Tibial artery (tissue), 4 donors: ENCODE measurements around the gene SIK2.
A peak's percentile ranks its signal among the peaks of the same experiment; 100 is the strongest.

Experiments used
- DNase-seq, 2 donors: peaks; one replicate each; pipeline ENCODE4 v3.0.0-alpha.2; 2019
- H3K27ac ChIP-seq, 2 donors: fragments of 200-600 bp; sonication (generic) in 1 of 2; 1 replicate in 1 of 2; 2 replicates in 1 of 2; pipeline ENCODE4 v1.5.1; 2018 to 2019; ENCODE audit warnings: mild to moderate bottlenecking in 1 of 2
- H3K27me3 ChIP-seq, 2 donors: fragments of 200-600 bp; sonication (generic) in 1 of 2; one replicate each; pipeline versions ENCODE4 v1.5.1 to v1.6.0; 2016 to 2019
- H3K36me3 ChIP-seq, 3 donors: fragments of 200-600 bp; sonication (generic) in 2 of 3; one replicate each; pipeline ENCODE4 v1.5.1; 2016 to 2019; ENCODE audit warnings: mild to moderate bottlenecking in 2 of 3
- H3K4me1 ChIP-seq, 4 donors: fragments of 200-600 bp; sonication (generic) in 2 of 4; 1 replicate in 3 of 4; 2 replicates in 1 of 4; pipeline ENCODE4 v1.5.1; 2016 to 2019
- H3K4me3 ChIP-seq, 2 donors: fragments of 200-600 bp; sonication (generic) in 1 of 2; 1 replicate in 1 of 2; 2 replicates in 1 of 2; pipeline ENCODE4 v1.5.1; 2018 to 2019; ENCODE audit warnings: mild to moderate bottlenecking in 2 of 2
- H3K9me3 ChIP-seq, 3 donors: fragments of 200-600 bp; sonication (generic) in 1 of 3; one replicate each; pipeline ENCODE4 v1.5.1; 2016 to 2019
- intact Hi-C: fragments of 100-400 bp; cut with DNase I; formaldehyde crosslinking; loops from one replicate; pipeline ENCODE4 v1.15.0; 2023; ENCODE audit warnings: low total_unique reads
- TF ChIP-seq, protein P1 (sequence below), 2 experiments: fragments of 200-600 bp in 1 of 2; fragments of 450-650 bp in 1 of 2; IDR thresholded peaks; one replicate each; pipeline ENCODE4 v1.5.1; 2017 to 2019; ENCODE audit warnings: antibody characterized with exemption in 2 of 2, mild to moderate bottlenecking in 1 of 2, moderate library complexity in 1 of 2

Gene SIK2

DNA sequence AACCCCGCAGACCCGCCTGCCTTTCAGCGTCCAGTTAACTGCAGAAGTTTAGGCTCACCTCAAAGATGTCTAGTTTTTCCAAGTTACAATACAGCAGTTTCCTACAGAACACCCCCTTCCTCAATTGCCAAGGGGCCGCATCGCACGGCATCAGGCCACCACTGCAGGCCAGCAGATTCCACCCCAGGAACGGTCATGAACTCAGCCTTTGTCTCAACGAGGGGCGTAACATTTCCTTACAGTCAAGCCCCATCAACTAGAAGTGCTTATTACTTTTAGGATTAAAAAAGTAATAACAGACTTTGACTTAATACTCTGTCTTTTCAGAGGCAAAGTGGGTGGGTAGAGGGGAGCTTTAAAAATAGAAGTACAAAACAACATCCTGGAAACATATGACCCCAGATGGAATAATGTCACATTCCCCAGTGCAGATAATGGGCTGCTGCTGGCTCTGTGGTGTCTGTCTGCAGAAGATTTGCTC is 127.6 kb downstream of the SIK2 start:
- peaks cover 7 to 60% (median 51%) of the 10 kb centered on the region in 4 donors for H3K4me1 ChIP-seq
- no peaks in the 10 kb centered on the region for H3K9me3 ChIP-seq

DNA sequence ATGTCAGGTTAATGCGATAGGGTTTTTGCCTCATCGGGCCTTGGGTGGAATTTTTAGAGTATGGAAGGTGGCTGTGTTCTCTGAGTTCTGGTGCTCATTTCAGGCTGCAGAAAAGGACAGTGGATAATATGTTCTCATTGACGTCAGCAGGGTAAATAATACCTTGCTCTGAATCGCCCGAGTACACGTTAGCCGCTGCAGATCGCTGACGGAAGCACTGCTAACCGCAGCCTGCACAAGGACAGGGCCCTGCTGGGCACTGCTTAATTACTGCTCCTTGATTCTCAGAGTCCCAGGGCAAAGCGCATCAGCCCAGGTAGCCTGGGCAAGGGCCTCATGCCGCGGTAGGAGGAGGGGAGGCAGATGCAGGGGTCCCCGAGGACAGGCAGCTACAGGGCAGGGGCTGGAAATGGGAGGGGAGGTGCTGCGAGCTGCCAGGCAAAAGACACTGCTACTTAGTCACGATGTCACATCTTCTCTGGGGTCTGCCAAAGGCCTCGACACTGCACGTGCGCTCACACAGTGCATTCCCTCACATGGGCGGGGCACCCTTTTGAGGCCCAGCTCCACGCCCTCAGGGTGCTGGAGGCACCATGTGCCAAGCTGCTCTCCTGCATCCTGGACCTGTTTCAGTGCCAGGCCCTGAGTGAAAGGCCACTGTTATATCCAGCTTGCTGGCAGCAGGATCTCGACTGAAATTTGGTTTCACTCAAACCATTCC is 128.8 kb downstream of the SIK2 start:
- Histone ChIP-seq H3K4me3 (no peak overlapping the region), H3K36me3 (peaks cover 3 to 24% (median 16%) of the 10 kb centered on the region in 3 donors), H3K9me3 (no peaks in the 10 kb centered on the region), H3K27ac (peak overlapping the region; percentile 93 to 98), H3K4me1 (peaks cover 7 to 70% (median 58%) of the 10 kb centered on the region in 4 donors), H3K27me3 (no peaks in the 10 kb centered on the region)
- TF ChIP-seq, protein P1, sequence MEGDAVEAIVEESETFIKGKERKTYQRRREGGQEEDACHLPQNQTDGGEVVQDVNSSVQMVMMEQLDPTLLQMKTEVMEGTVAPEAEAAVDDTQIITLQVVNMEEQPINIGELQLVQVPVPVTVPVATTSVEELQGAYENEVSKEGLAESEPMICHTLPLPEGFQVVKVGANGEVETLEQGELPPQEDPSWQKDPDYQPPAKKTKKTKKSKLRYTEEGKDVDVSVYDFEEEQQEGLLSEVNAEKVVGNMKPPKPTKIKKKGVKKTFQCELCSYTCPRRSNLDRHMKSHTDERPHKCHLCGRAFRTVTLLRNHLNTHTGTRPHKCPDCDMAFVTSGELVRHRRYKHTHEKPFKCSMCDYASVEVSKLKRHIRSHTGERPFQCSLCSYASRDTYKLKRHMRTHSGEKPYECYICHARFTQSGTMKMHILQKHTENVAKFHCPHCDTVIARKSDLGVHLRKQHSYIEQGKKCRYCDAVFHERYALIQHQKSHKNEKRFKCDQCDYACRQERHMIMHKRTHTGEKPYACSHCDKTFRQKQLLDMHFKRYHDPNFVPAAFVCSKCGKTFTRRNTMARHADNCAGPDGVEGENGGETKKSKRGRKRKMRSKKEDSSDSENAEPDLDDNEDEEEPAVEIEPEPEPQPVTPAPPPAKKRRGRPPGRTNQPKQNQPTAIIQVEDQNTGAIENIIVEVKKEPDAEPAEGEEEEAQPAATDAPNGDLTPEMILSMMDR (IDR thresholded peaks at IDR 0.05), result no peak
- DNase-seq, result peak; percentile 60 to 84
- intact Hi-C loops, result no loop called here

More for the DNA sequence above, 127.6 kb downstream of the SIK2 start:
- TF ChIP-seq, protein P1 (IDR thresholded peaks at IDR 0.05), result no peak
- Histone ChIP-seq H3K4me3 (no peak overlapping the region), H3K27ac (peak overlapping the region; percentile 64 to 93), H3K36me3 (peaks cover 12 to 36% (median 25%) of the 10 kb centered on the region in 3 donors), H3K27me3 (no peaks in the 10 kb centered on the region)
- DNase-seq, result no peak
- intact Hi-C loops, result no loop called here

DNA sequence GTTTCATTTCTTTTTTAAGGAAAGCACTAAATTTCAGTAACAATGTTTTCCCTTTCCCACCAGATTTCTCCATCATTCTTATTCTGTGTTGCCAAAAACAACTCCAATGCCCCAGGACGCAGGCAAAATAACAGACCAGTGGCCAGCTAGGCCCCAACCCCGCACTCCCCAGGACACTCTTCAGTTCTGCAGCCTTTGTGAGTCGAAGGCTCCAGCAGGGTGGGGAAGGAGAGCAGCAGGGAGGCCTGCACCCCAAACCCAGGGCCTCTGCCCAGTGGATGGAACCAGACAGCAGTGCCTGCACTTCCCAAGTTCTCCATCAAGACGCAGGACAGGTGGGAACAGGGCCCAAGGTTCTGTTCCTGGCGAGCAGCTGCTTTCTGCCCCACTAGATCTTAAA is 129.6 kb downstream of the SIK2 start:
- Histone ChIP-seq H3K36me3 (peaks cover 0 to 16% (median 8%) of the 10 kb centered on the region in 3 donors), H3K27me3 (no peaks in the 10 kb centered on the region), H3K4me1 (peaks cover 7 to 78% (median 66%) of the 10 kb centered on the region in 4 donors), H3K9me3 (no peaks in the 10 kb centered on the region), H3K4me3 (no peak overlapping the region), H3K27ac (peak overlapping the region; percentile 93 to 98)
- DNase-seq, result peak; percentile 41 to 74
- TF ChIP-seq, protein P1 (IDR thresholded peaks at IDR 0.05), result no peak
- intact Hi-C loops, result no loop called here

DNA sequence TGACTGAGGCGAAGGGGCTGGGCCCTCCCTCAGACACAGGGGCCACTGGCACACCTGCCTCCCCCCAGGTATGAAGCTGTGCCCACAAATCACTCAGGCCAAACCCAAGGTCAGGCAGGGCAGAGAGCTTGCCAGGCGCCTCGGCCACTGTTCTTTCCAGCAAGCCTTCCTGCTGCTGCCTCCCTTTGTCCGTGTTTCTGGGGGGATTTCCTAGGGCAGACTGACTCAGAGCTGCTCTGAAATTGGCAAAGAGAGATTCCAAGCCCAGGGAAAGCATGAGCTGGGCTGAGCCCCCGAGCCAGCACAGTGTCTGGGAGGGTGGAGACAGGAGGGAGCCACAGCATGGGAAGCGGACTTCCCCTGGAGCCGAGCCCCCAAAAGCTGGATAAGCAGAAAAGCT is 130.8 kb downstream of the SIK2 start:
- TF ChIP-seq, protein P1 (IDR thresholded peaks at IDR 0.05), result no peak
- no peaks in the 10 kb centered on the region for H3K27me3 ChIP-seq
- intact Hi-C loops, result no loop called here
- H3K9me3 ChIP-seq, result no peaks in the 10 kb centered on the region
- no peak overlapping the region for H3K4me3 ChIP-seq
- H3K27ac ChIP-seq, result peak overlapping the region; percentile 93 to 98
- peaks cover 7 to 90% (median 77%) of the 10 kb centered on the region in 4 donors for H3K4me1 ChIP-seq
- H3K36me3 ChIP-seq, result peaks cover 0 to 4% (median 0%) of the 10 kb centered on the region in 3 donors
- peak; percentile 78 to 87 for DNase-seq

DNA sequence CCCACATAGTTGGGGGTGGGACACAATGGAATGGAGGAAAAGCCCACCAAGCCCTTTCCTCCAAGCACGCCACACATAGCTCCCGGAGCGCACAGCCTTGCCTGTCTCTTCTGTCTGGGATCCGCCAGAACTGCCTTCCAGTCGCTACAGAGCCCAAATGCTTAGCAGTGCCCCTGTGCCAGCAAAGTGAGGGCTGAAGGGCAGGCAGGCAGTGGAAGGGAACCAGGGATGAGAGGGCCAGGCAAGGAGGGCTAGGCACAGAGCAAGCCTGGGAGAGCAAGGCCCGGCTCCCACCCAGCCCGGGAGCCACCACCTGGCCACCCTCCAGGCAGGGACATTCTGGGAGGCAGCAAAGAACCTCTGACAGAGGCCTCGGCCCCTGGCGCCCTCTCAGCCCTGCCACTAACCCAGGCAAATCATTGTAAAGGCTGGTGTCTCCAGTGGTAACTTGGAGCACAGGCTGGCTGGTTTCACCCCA is 131.4 kb downstream of the SIK2 start:
- no peaks in the 10 kb centered on the region for H3K36me3 ChIP-seq
- no peaks in the 10 kb centered on the region for H3K27me3 ChIP-seq
- intact Hi-C loops, result no loop called here
- peak; percentile 34 to 75 for DNase-seq
- no peaks in the 10 kb centered on the region for H3K9me3 ChIP-seq
- TF ChIP-seq, protein P1 (IDR thresholded peaks at IDR 0.05), result no peak
- peak overlapping the region; percentile 93 to 98 for H3K27ac ChIP-seq
- H3K4me1 ChIP-seq, result peaks cover 7 to 96% (median 83%) of the 10 kb centered on the region in 4 donors
- H3K4me3 ChIP-seq, result no peak overlapping the region
